Ovary (tissue), 9 donors: Measurements from ENCODE around the gene TET1. TPM values are rescaled to one million over a fixed set of nuclear protein-coding genes. Genes with fewer than 3 reads are reported as not detected.

ENCODE experiments used
- polyA plus RNA-seq, 2 donors: library from polyadenylated mRNA; stranded (reverse); fragments of 200-250 nt in 1 of 2; fragments of 350-450 nt in 1 of 2; fragmentation: Illumina TruSeq in 1 of 2; extraction: RNeasy Lipid Tissue Mini Kit (QIAGEN cat#74804) in 1 of 2; gene quantifications; one replicate each; pipeline ENCODE4 v1.2.3, GENCODE V29; 2013 to 2014
- small RNA-seq: library from RNA; depleted of rRNA; stranded (forward); fragments of <200 nt; gene quantifications from one replicate; pipeline ENCODE3, GENCODE V24; 2016
- total RNA-seq, 7 donors: library from RNA; depleted of rRNA in 2 of 7; stranded (reverse); fragments of >200 nt in 2 of 7; fragmentation: NEBNext Ultra II Directional in 3 of 7; extraction: Animal tissue kit (Norgen Biotek cat#: 25700) in 3 of 7; gene quantifications; one replicate each; pipeline versions ENCODE4 v1.1.0 to v1.2.4, GENCODE V29; 2016 to 2023
- donor health status: DM: no; HTN: no; CAD: no; lungs with moderate emphysema.
- donor health status: DM: no; HTN: no; CAD: no.
- donor health status: Bipolar disorder and iron deficiency.
- donor health status: DM: yes; HTN: yes; CAD: no.
- donor health status: DM: no; HTN: no; CAD: no.
- donor health status: DM: yes; HTN: yes; CAD: no.

TET1 gene
- total and polyA plus RNA-seq, 9 donors, result 0.69 to 7.0 (median 5.3) TPM

Small RNAs within 50 kb of the gene (small RNA-seq; reads per million reads assigned to genes)
- gene RF00019, result not detected

Other genes with a start within 250 kb of the TET1 start
- 100 to 1,000 TPM in 5 of 7 donors, 10 to 100 TPM in 2; 38.9 to 173 (median 114) TPM for gene HNRNPH3, start 228.3 kb upstream of the TET1 start, total RNA-seq
- 100 to 1,000 TPM; 173 to 337 TPM for gene HNRNPH3, start 228.3 kb upstream of the TET1 start, polyA plus RNA-seq
- gene PBLD, start 227.4 kb upstream of the TET1 start, total RNA-seq, result 1 to 10 TPM; 2.5 to 7.5 (median 3.0) TPM
- 1 to 10 TPM; 3.7 to 7.8 TPM for gene PBLD, start 227.4 kb upstream of the TET1 start, polyA plus RNA-seq
- 10 to 100 TPM; 21.1 to 36.4 (median 29.8) TPM for gene RUFY2, start 153.1 kb upstream of the TET1 start, total RNA-seq
- gene RUFY2, start 153.1 kb upstream of the TET1 start, polyA plus RNA-seq, result 10 to 100 TPM; 11.1 to 18.3 TPM
- gene DNA2, start 88.4 kb upstream of the TET1 start, total RNA-seq, result 1 to 10 TPM; 1.6 to 3.8 (median 3.3) TPM
- 1 to 10 TPM; 1.0 to 1.9 TPM for gene DNA2, start 88.4 kb upstream of the TET1 start, polyA plus RNA-seq
- gene SLC25A16, start 32.8 kb upstream of the TET1 start, total RNA-seq, result 10 to 100 TPM in 6 of 7 donors, 1 to 10 TPM in 1; 9.1 to 31.9 (median 27.0) TPM
- gene SLC25A16, start 32.8 kb upstream of the TET1 start, polyA plus RNA-seq, result 10 to 100 TPM in 1 of 2 donors, 1 to 10 TPM in 1; 4.4 to 10.1 TPM
- 10 to 100 TPM; 42.1 to 65.4 (median 52.2) TPM for gene CCAR1, start 160.9 kb downstream of the TET1 start, total RNA-seq
- 10 to 100 TPM; 22.0 to 41.9 TPM for gene CCAR1, start 160.9 kb downstream of the TET1 start, polyA plus RNA-seq